HG03045 (cell line): ENCODE measurements around the gene NHLRC3.
"Not testable (repeated sequence)": the region's sequence is repeated elsewhere in the genome, so short reads cannot be mapped to it uniquely, and the experiment has no call there.

Source experiments
- ATAC-seq: cut with Tn5 transposase; IDR thresholded peaks from one replicate; pipeline ENCODE4 v1.9.1; 2021; ENCODE audit warnings: mild to moderate bottlenecking, moderate library complexity; ENCODE audit not compliant: unreplicated experiment

NHLRC3 gene

DNA sequence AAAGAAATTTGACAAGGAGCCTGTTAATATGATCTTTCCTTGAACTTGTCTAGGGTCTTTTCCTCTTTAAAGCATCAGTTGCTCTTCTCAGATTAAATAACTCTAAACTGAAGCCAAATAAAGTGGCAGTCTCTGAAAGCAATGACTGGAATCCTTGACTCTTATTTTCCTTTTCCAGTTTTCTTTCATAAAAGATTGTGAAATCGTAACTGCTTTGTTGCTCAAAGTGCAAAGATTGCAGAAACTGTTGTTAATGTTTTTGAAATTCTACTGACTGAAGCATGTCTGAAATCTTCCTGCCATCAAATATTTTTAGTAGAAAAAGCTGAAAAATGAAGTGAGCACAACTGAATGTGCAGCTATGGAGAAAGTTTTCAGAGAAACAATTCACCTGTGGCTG, 1.9 kb downstream of the NHLRC3 start:
- no peak for ATAC-seq

DNA sequence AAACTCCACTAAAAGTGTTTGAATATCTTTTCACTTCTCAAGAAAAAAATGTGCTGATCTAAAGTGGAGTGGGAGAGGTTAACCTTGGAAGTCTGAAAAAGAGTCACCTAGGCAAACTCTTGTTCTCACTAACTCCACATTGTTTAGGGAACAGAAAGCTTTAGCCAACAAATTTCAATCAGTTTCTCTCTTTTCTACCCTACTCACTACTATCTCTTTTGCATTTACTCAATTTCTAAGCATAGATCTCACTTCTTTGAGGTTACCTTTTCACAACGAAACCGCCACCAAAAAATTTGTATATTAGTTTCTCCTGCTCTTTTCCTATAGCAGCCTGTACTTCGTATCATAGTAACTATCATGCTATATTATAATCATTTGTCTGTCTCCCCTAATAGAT, 6.3 kb downstream of the NHLRC3 start:
- ATAC-seq, result peak; percentile 86

DNA sequence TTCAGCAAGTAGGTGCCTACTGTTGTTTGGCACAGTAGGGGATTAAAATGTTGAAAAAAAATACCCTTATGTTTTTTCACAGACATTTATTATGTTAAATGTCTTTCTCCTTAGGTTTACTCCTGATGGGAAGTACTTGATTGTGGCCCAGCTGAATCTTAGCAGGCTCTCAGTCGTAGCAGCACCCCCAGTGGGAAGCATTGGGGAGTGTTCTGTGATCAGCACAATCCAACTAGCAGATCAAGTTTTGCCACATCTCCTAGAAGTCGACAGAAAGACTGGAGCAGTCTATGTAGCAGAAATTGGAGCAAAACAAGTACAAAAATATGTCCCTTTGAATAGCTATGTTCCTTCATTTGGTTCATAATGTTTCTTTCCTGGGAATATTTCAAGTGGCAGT, 9.3 kb downstream of the NHLRC3 start:
- ATAC-seq, result no peak

DNA sequence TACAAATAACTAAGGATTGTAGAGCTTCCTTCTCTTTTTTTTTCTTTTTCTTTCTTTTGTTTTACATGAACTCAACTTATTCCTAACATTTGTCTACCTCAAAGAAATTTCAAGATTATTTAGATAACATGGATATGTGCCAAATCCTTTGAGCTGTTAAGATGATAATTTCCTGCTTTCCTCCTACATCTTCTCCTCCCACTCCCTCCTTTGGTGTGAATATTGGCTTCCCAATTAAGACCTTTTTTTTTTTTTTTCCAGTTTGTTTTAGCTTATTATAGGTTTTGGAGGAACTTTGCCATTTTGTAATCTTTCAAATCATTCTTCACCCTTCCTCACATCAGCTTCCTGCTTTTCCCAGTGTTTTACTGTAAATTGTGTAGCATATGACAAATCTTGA, 10.6 kb downstream of the NHLRC3 start:
- no peak for ATAC-seq

DNA sequence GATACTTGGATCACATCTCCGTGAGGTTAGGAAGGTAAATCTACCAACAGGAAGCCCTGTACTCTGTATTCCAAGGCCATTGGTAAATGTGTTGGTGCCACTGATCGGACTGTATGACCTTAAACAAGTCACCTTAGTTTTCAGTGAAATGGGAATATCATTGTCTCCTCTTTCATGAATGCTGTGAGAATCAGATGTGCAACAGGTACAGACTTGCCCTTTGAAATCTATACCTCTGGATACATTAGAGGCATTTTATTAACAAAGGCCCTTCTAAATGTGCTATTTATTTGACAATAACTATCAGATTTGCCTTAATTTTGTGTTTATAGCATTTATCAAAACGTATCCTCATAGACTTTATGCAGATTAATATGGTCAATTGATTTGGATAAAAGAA, 11.0 kb downstream of the NHLRC3 start:
- ATAC-seq, result no peak

DNA sequence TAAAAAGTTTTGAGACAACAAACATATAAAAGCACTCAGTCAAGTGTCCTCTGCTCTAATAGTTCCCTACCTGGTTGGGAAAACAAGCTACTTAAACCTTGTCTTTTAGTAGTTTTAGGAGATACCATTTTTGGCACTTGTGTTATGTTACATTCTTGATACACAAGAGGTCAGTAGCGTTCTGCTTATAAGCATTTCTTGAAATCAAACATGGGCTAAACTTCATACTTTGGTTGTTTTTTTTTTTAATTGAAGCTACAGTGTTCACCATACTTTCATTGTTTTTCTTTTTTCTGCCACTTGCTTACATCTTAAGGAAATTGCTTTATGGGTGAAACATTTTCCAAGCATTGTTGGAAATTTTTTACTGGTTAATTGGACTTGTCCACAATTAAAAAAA, 12.9 kb downstream of the NHLRC3 start:
- ATAC-seq, result no peak

DNA sequence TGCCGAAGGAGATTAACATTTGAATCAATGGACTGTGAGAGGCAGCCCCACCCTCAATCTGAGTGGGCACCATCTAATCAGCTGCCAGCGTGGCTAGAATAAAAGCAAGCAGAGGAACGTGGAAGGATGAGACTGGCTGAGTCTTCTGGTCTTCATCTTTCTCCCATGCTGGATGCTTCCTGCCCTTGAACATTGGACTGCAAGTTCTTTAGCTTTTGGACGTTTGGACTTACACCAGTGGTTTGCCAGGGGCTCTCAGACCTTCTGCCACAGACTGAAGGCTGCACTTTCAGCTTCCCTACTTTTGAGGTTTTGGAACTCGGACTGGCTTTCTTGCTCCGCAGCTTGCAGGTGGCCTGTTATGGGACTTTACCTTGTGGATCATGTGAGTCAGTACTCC, 14.7 kb downstream of the NHLRC3 start:
- no peak for ATAC-seq

DNA sequence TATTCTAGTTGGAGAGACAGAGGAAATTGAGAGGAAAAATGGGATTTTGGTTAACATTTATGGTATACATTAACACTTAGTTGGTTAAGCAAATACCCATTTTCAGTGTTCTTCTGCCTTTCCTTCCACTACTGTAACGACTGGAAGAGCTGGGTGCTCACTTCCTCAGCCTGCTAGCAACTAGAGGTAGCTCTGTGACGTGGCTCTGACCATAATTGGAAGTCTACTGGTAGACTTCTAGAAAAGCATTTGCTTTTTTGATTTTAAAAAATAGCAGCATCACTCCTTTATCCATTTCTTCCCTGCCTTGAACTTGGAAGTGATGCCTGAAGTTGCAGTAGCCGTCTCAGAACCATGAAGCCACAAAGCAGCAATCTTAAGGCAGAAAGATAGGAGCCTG, 15.9 kb downstream of the NHLRC3 start:
- ATAC-seq, result no peak

DNA sequence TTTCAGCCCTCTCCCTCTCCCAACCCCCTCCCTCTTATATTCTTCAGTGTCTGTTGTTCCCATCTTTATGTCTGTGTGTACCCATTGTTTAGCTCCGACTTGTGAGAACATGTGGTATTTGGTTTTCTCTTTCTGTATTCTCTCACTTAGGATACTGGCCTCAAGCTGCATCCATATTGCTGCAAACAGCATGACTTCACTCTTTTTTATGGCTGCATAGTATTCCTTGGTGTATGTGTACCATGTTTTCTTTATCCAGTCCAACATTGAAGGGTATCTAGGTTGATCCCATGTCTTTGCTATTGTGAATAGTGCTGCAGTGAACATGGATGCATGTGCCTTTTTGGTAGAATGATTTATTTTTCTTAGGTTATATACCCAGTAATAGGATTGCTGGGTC, 17.8 kb downstream of the NHLRC3 start:
- no peak for ATAC-seq

DNA sequence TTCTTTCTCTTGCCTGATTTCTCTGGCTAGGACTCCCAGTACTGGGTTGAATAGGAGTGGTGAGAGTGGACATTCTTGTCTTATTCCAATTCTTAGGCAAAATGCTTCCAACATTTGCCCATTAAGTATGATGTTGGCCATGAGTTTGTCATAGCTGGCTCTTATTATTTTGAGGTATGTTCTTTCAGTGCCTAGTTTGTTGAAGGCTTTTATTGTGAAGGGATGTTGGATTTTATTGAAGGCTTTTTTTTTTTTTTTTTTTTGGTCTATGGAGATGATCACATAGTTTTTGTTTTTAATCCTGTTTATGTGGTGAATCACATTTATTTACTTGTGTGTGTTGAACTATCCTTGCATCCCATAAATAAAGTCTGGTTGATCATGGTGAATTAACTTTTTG, 19.8 kb downstream of the NHLRC3 start:
- ATAC-seq, result no peak

DNA sequence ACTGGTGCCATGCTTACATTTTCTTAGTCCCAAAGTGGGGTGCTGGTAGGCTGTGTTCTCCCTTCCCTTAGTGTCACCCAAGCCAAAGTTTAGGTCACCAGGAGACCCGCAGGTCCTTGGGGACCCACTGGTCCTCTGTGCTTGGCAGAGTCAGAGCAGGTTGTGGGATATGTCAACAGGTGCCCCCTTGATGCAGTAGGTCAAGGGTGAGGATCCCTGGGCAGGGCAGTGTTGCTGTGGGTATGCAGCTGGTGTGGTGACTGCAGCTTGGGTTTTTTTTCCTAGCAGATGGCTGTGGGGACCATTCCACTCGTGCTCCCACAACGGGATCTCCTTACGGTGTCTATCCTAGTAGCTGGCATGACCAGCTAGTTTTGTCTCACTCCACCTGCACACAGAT, 23.7 kb downstream of the NHLRC3 start:
- no peak for ATAC-seq

DNA sequence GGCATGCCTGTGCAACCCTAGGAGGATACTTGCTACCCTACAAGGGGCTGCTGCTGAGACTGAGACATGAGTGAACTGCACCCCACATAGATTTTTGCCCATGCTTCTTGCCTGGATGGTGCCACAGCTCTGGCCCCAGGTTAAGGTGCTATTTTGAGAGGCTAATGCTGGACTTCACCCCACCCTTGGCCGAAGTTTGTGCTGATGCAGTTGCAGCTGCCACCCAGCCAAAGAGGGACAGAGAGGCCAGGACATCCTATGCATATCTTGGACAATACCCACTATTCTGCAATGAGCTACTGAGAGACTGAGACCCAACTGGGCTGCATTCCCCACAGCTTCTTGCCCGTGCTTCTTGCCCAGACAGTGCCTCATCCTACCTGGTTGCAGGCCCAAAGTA, 34.6 kb downstream of the NHLRC3 start:
- ATAC-seq, result no peak

DNA sequence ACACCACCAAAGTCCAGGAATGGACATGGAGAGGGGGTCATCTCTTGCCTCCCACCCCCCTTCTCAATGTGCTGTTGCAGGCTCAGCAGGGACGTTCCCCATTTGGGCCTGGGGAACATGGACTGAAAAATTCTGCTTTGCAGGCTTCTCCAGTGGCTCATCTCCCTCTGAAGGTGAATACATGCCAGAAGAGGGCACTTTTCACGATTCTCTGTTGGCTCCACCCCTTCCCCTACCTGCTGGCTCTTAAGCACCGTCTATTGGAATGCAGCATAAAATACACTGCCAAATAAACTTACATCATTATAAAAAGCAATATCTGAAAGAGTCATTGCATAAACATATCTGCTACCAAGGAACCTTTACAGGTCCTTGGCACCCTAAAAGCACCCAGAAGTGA, 35.7 kb downstream of the NHLRC3 start:
- ATAC-seq, result no peak

DNA sequence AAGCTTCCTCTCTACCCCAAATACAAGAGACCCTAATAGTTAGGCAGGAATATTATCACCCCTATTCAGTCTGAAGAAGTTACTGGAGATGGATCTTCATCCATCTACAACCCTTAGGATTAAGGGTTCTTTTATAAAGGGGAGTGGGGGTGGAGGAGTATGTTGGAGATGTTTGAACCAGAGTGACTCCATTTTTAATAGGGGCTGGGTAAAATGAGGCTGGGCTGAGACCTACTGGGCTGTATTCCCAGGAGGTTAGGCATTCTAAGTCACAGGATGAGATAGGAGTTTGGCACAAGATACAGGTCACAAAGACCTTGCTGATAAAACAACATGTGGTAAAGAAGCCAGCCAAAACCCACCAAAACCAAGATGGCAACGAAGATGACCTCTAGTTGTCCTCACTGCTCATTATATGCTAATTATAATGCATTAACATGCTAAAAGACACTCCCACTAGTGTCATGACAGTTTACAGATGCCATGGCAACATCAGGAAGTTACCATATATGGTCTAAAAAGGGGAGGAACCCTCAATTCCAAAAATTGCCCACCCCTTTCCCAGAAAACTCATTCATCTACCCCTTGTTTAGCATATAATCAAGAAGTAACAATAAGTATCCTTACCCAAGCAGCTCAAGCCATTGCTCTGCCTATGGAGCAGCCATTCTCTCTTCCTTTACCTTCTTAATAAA, 48.1 kb downstream of the NHLRC3 start:
- not testable (repeated sequence) for ATAC-seq

DNA sequence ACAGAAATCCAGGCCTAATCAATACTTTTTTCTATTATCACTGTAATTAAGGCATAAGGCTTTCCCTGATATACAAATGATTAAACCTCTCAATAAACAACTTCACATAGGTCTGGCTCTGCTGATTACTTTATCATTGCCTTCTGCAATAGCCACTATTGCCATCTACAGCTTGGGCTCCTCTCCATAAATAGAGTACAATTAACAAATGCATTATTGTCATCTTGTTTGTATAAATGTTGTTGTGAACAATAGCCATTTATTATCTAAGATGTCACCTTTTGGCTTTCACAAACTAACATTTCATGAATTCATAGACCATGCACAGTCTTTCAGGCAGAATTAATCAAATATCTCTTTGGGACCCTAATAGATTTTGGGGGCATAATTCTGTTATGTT, 53.3 kb downstream of the NHLRC3 start:
- ATAC-seq, result no peak

DNA sequence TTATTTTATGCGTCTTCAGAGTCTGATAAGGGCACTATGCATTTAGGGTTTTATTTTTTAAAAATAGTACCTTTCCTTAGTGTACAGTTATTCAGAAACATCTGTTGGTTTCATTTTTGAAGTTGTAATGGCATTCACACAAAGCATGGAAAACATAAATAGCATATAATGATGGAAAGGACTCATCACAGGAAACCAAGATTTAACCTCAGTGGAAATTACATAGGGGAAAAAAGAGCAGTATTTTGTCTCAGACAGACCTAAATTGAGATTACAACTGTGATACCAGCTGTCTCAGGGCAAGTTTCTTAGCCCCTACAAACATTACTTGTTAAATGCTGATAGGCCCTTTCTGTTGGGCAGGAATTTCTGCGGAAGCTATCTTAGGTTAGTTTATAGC, 57.2 kb downstream of the NHLRC3 start:
- no peak for ATAC-seq

DNA sequence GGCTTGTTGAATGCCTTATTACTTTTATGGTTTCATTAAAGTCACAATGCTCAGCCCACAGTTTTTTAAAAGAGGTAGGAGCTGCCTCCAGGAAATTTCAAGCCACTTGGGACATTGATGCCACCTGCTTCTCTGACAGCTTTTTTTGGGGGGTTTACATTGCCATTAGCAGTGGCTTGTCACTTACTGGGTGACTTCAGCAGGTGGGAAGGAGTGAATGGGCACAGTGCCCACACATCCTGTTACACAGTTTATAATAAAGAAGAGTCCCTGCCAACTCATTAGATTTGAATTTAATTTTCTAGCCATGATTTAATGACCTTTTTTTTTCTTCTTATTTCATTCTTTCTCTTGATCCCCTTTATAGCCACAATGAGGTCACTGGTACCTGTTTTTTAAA, 61.0 kb downstream of the NHLRC3 start:
- ATAC-seq, result no peak
